Vagina (tissue), 2 donors: ENCODE measurements around the gene PLA2G2D. TPM values are rescaled to one million over a fixed set of nuclear protein-coding genes. Genes with fewer than 3 reads are reported as not detected.

ENCODE experiments used
- DNase-seq, 2 donors: peaks; one replicate each; pipeline ENCODE4 v3.0.0-alpha.2; 2017; ENCODE audit errors: extremely low spot score in 2 of 2
- H3K27ac ChIP-seq: fragments of 200-600 bp; sonication (generic); one replicate; pipeline ENCODE4 v1.5.1; 2019
- H3K27me3 ChIP-seq: fragments of 200-600 bp; sonication (generic); one replicate; pipeline ENCODE4 v1.5.1; 2019
- H3K36me3 ChIP-seq, 2 donors: fragments of 200-600 bp; sonication (generic); one replicate each; pipeline ENCODE4 v1.5.1; 2017 to 2019
- H3K4me1 ChIP-seq: fragments of 200-600 bp; sonication (generic); one replicate; pipeline ENCODE4 v1.5.1; 2019
- H3K4me3 ChIP-seq, 2 donors: fragments of 200-600 bp; sonication (generic); 1 replicate in 1 of 2; 2 replicates in 1 of 2; pipeline ENCODE4 v1.5.1; 2016 to 2019
- H3K9me3 ChIP-seq: fragments of 200-600 bp; sonication (generic); one replicate; pipeline ENCODE4 v1.5.1; 2019
- POLR2A ChIP-seq, 2 donors: fragments of 450-650 bp; IDR thresholded peaks; one replicate each; pipeline ENCODE4 v1.6.1; 2017; ENCODE audit warnings: antibody characterized with exemption in 2 of 2, mild to moderate bottlenecking in 2 of 2, moderate library complexity in 2 of 2
- POLR2AphosphoS5 ChIP-seq, 2 donors: sonication (generic); formaldehyde crosslinking; IDR thresholded peaks; one replicate each; pipeline ENCODE4 v1.9.0; 2017; ENCODE audit warnings: antibody characterized with exemption in 2 of 2, mild to moderate bottlenecking in 2 of 2, low read depth in 1 of 2; ENCODE audit not compliant: insufficient read depth in 1 of 2
- intact Hi-C: fragments of 100-400 bp; cut with DNase I; formaldehyde crosslinking; loops from one replicate; pipeline ENCODE4 v1.15.1; 2023
- total RNA-seq: library from RNA; depleted of rRNA; stranded (reverse); fragments of >200 nt; gene quantifications from one replicate; pipeline ENCODE4 v1.2.3, GENCODE V29; 2016
- TF ChIP-seq, protein P1 (sequence below), 3 experiments: fragments of 450-650 bp in 2 of 3; fragments of 200-600 bp in 1 of 3; sonication (generic) in 1 of 3; IDR thresholded peaks; one replicate each; pipeline ENCODE4 v1.5.1; 2017 to 2019; ENCODE audit warnings: antibody characterized with exemption in 3 of 3, mild to moderate bottlenecking in 2 of 3, moderate library complexity in 2 of 3

Gene PLA2G2D
- total RNA-seq, 1 donor from 2014 or later, result not detected

DNA sequence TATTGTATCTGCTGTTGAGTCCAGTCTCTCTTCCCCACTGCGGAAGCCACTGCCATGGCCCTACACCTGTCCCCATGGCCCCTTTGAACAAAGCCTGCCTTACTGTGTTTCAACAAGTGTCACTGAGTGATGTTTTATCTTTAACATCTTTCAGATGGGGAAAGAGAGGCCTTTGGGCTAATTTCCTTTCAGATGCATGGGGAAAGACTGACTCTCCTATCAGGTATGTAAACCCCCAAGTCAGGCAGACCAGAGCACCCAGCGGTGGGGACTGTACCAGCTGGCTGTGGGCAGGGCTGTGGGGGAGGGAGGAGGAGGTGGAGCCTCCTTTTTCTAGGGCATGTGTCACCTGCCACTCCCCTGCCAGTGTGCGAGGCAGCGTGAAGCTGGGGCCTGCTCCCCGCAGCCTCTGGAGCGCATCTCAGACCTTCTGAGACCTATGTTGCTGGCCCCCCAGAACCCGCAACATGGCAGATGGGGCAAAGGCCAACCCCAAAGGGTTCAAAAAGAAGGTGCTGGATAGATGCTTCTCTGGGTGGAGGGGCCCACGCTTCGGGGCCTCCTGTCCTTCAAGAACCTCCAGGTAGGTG, 19.7 kb upstream of the PLA2G2D start, which contains the start of gene PLA2G2F:
Gene PLA2G2F (plus strand): TSS at position 363 of the 590 bp plus-strand sequence. CDS start 105 bp downstream, at position 468.
- Histone ChIP-seq H3K27ac (no peak within 1 kb of the TSS), H3K36me3 (no peaks in the 10 kb centered on the region), H3K4me3 (no peak within 1 kb of the TSS), H3K27me3 (no peaks in the 10 kb centered on the region), H3K4me1 (no peaks in the 10 kb centered on the region), H3K9me3 (no peaks in the 10 kb centered on the region)
- no peak for DNase-seq
- intact Hi-C loops, result no loop called here
- no peak for TF ChIP-seq POLR2AphosphoS5 (IDR thresholded peaks at IDR 0.05; ENCODE audit: insufficient read depth in 1 of 2, low read depth in 1 of 2)
- TF ChIP-seq POLR2A (IDR thresholded peaks at IDR 0.05), result no peak
- TF ChIP-seq, protein P1, sequence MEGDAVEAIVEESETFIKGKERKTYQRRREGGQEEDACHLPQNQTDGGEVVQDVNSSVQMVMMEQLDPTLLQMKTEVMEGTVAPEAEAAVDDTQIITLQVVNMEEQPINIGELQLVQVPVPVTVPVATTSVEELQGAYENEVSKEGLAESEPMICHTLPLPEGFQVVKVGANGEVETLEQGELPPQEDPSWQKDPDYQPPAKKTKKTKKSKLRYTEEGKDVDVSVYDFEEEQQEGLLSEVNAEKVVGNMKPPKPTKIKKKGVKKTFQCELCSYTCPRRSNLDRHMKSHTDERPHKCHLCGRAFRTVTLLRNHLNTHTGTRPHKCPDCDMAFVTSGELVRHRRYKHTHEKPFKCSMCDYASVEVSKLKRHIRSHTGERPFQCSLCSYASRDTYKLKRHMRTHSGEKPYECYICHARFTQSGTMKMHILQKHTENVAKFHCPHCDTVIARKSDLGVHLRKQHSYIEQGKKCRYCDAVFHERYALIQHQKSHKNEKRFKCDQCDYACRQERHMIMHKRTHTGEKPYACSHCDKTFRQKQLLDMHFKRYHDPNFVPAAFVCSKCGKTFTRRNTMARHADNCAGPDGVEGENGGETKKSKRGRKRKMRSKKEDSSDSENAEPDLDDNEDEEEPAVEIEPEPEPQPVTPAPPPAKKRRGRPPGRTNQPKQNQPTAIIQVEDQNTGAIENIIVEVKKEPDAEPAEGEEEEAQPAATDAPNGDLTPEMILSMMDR (IDR thresholded peaks at IDR 0.05), result no peak

DNA sequence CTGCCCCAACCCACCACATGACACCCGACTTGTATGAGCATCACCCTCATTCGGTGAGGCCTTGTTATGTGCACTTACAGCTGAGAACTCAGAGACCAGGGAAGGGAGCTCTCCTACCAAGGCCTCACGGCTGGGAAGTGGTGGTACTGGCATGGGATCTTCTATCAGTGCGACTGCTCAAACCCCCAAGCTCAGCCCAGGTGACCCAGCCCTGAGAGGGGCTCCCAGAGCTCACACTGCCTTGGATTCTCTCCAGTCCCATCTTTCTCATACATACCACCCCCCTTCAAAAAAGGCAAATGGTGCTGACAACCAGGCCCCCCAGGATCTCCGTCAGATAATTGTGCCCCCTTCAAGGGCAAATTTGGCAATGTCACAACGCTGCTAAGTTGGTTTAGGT, 19.0 kb upstream of the PLA2G2D start:
- intact Hi-C loops, result no loop called here
- H3K27ac ChIP-seq, result no peak overlapping the region
- no peaks in the 10 kb centered on the region for H3K27me3 ChIP-seq
- DNase-seq, result no peak
- H3K36me3 ChIP-seq, result no peaks in the 10 kb centered on the region
- no peaks in the 10 kb centered on the region for H3K9me3 ChIP-seq
- TF ChIP-seq, protein P1 (IDR thresholded peaks at IDR 0.05), result no peak
- no peak for TF ChIP-seq POLR2A (IDR thresholded peaks at IDR 0.05)
- no peak for TF ChIP-seq POLR2AphosphoS5 (IDR thresholded peaks at IDR 0.05; ENCODE audit: insufficient read depth in 1 of 2, low read depth in 1 of 2)
- no peaks in the 10 kb centered on the region for H3K4me1 ChIP-seq
- H3K4me3 ChIP-seq, result no peak overlapping the region

DNA sequence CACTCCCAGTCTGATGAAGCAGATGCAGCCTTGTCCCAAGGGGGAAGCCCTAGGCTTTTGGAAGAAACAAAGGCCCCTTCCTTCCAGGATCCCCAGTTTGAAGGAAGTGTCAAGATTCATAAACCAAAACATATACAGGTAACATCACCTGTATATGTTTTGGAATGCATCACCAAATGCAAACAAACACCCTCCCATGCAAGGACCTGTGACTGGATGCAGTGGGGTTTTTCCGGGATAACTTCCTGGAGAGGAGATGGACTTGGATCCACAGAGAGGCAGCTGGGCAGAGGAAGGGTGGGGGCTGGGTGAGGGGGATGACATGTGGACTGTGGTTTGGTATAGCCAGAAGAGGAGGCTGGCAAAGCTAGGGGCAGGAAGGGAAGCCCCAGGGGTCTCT, 18.3 kb upstream of the PLA2G2D start:
- no peaks in the 10 kb centered on the region for H3K4me1 ChIP-seq
- no peaks in the 10 kb centered on the region for H3K9me3 ChIP-seq
- DNase-seq, result no peak
- TF ChIP-seq POLR2AphosphoS5 (IDR thresholded peaks at IDR 0.05; ENCODE audit: insufficient read depth in 1 of 2, low read depth in 1 of 2) (no peak), POLR2A (IDR thresholded peaks at IDR 0.05) (no peak)
- TF ChIP-seq, protein P1 (IDR thresholded peaks at IDR 0.05), result no peak
- no peaks in the 10 kb centered on the region for H3K36me3 ChIP-seq
- intact Hi-C loops, result no loop called here
- no peak overlapping the region for H3K27ac ChIP-seq
- H3K4me3 ChIP-seq, result no peak overlapping the region
- H3K27me3 ChIP-seq, result no peaks in the 10 kb centered on the region

DNA sequence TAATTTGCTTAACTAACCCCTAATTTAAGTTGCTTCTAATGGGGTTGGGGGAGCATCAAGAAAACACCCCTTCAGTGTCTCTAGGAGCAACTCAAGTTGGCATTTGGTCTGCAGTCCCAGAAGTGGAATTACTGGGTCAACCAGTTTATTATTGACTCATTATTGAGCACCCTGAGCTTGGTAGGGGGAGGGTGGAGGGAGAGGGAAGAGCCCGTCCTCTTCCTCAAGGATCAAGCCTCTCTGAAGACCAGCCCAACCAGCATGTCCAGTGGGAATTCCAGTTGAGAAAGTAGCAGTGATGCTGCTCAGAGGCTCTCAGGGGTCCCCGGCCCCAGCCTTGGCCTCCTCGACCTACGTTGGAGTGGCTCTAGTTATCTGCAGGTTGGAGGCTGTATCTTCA, 17.7 kb upstream of the PLA2G2D start:
- no peak for DNase-seq
- Histone ChIP-seq H3K36me3 (no peaks in the 10 kb centered on the region), H3K27ac (no peak overlapping the region), H3K4me3 (no peak overlapping the region), H3K4me1 (no peaks in the 10 kb centered on the region), H3K27me3 (no peaks in the 10 kb centered on the region), H3K9me3 (no peaks in the 10 kb centered on the region)
- TF ChIP-seq POLR2A (IDR thresholded peaks at IDR 0.05), result no peak
- no peak for TF ChIP-seq POLR2AphosphoS5 (IDR thresholded peaks at IDR 0.05; ENCODE audit: insufficient read depth in 1 of 2, low read depth in 1 of 2)
- TF ChIP-seq, protein P1 (IDR thresholded peaks at IDR 0.05), result no peak
- intact Hi-C loops, result no loop called here

DNA sequence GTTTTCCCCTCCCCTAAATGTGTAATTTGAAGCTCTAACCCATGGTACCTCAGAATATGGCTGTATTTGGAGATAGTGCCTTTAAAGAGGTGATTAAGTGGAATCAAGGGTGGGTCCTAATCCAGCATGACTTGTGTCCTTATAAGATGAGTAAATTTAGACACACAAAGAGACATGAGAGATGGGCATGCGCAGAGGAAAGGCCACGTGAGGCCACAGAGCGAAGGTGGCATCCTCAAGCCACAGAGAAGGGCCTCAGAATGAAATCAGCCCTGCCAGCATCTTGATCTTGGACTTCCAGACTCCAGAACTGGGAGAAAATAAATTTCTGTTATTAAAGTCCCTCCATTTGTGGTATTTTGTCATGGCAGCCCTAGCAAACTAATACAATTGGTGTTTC, 16.9 kb upstream of the PLA2G2D start:
- TF ChIP-seq POLR2A (IDR thresholded peaks at IDR 0.05), result no peak
- TF ChIP-seq, protein P1 (IDR thresholded peaks at IDR 0.05), result no peak
- no peak for TF ChIP-seq POLR2AphosphoS5 (IDR thresholded peaks at IDR 0.05; ENCODE audit: insufficient read depth in 1 of 2, low read depth in 1 of 2)
- Histone ChIP-seq H3K4me3 (no peak overlapping the region), H3K36me3 (no peaks in the 10 kb centered on the region), H3K27ac (no peak overlapping the region), H3K4me1 (no peaks in the 10 kb centered on the region), H3K9me3 (no peaks in the 10 kb centered on the region), H3K27me3 (no peaks in the 10 kb centered on the region)
- no peak for DNase-seq
- intact Hi-C loops, result no loop called here
